HepG2 (cell line): ENCODE measurements around the gene CCN2. TPM values are rescaled to one million over a fixed set of nuclear protein-coding genes. Genes with fewer than 3 reads are reported as not detected.

ENCODE experiments used
- BHLHE40 ChIP-seq: IDR thresholded peaks from 2 replicates; pipeline ENCODE4 v1.6.1; 2011; ENCODE audit warnings: low read length, improper control_type of control experiment
- CEBPG ChIP-seq: IDR thresholded peaks from 2 replicates; pipeline ENCODE4 v1.6.1; 2016
- GATAD2A ChIP-seq: IDR thresholded peaks from 2 replicates; pipeline ENCODE4 v1.6.1; 2016
- HMG20A ChIP-seq: IDR thresholded peaks from 2 replicates; pipeline ENCODE4 v1.6.1; 2016; ENCODE audit warnings: borderline replicate concordance
- HOXA5 ChIP-seq: sonication (generic); formaldehyde crosslinking; IDR thresholded peaks from 2 replicates; pipeline ENCODE4 v1.4.0; 2020; ENCODE audit warnings: missing genetic modification reagents
- NCOA2 ChIP-seq: sonication (generic); formaldehyde crosslinking; IDR thresholded peaks from 2 replicates; pipeline ENCODE4 v1.8.0; 2022; ENCODE audit warnings: inconsistent platforms
- NCOA5 ChIP-seq: sonication (generic); formaldehyde crosslinking; IDR thresholded peaks from 2 replicates; pipeline ENCODE4 v1.4.0; 2020; ENCODE audit warnings: missing genetic modification reagents
- RFX1 ChIP-seq: fragments of 450-650 bp; IDR thresholded peaks from 2 replicates; pipeline ENCODE4 v1.6.1; 2017
- RORA ChIP-seq: sonication (generic); formaldehyde crosslinking; IDR thresholded peaks from 2 replicates; pipeline ENCODE4 v1.5.0; 2020; ENCODE audit warnings: mild to moderate bottlenecking, missing genetic modification reagents, moderate library complexity
- STAG1 ChIP-seq: sonication (generic); formaldehyde crosslinking; IDR thresholded peaks from 2 replicates; pipeline ENCODE4 v1.4.0; 2020; ENCODE audit warnings: missing genetic modification reagents
- TP53 ChIP-seq: sonication (generic); formaldehyde crosslinking; conservative IDR thresholded peaks from 2 replicates; pipeline ENCODE4 v1.4.0; 2020; ENCODE audit warnings: missing genetic modification reagents
- ZBTB7B ChIP-seq: sonication (generic); formaldehyde crosslinking; IDR thresholded peaks from 2 replicates; pipeline ENCODE4 v1.4.0; 2020; ENCODE audit warnings: missing genetic modification reagents
- ZFP36 ChIP-seq: fragments of 150-350 bp; IDR thresholded peaks from 2 replicates; pipeline ENCODE4 v1.6.1; 2018; ENCODE audit warnings: borderline replicate concordance, low read length, low read depth; ENCODE audit not compliant: partially characterized antibody
- ZIK1 ChIP-seq: sonication (generic); formaldehyde crosslinking; IDR thresholded peaks from 2 replicates; pipeline ENCODE4 v1.5.0; 2020; ENCODE audit warnings: mild to moderate bottlenecking, low read depth, missing genetic modification reagents, borderline replicate concordance
- ZNF138 ChIP-seq: sonication (generic); formaldehyde crosslinking; IDR thresholded peaks from 2 replicates; pipeline ENCODE4 v1.5.0; 2020; ENCODE audit warnings: mild to moderate bottlenecking, low read depth, missing genetic modification reagents
- ZNF160 ChIP-seq: sonication (generic); formaldehyde crosslinking; IDR thresholded peaks from 2 replicates; pipeline ENCODE4 v1.8.0; 2022; ENCODE audit warnings: mild to moderate bottlenecking, inconsistent platforms, missing genetic modification reagents
- ZNF274 ChIP-seq: sonication (generic); formaldehyde crosslinking; IDR thresholded peaks from 2 replicates; pipeline ENCODE4 v1.5.1; 2020; ENCODE audit warnings: mild to moderate bottlenecking, missing genetic modification reagents
- ZNF3 ChIP-seq: IDR thresholded peaks from 2 replicates; pipeline ENCODE4 v1.7.0; 2017; ENCODE audit warnings: inconsistent platforms
- ZNF570 ChIP-seq: sonication (generic); formaldehyde crosslinking; IDR thresholded peaks from 2 replicates; pipeline ENCODE4 v1.4.0; 2020; ENCODE audit warnings: mild to moderate bottlenecking, missing genetic modification reagents, borderline replicate concordance
- ZNF589 ChIP-seq: sonication (generic); formaldehyde crosslinking; conservative IDR thresholded peaks from 2 replicates; pipeline ENCODE4 v1.8.0; 2022; ENCODE audit warnings: mild to moderate bottlenecking, moderate library complexity, missing genetic modification reagents
- ZNF674 ChIP-seq: sonication (generic); formaldehyde crosslinking; IDR thresholded peaks from 2 replicates; pipeline ENCODE4 v1.5.0; 2020; ENCODE audit warnings: low read depth, mild to moderate bottlenecking, missing genetic modification reagents
- ZNF773 ChIP-seq: sonication (generic); formaldehyde crosslinking; IDR thresholded peaks from 2 replicates; pipeline ENCODE4 v1.4.0; 2020; ENCODE audit warnings: missing genetic modification reagents, borderline replicate concordance
- polyA plus RNA-seq, 8 experiments: library from polyadenylated mRNA; depleted of rRNA in 3 of 8; stranded (reverse) in 7 of 8; unstranded in 1 of 8; fragments of >200 nt; fragmentation: Illumina TruSeq in 4 of 8; extraction: Trizol in 4 of 8; gene quantifications; 2 replicates each; pipeline versions ENCODE4 v1.2.1 to v1.2.3, GENCODE V29; 2011 to 2016; ENCODE audit warnings: low read depth in 4 of 8, missing spikeins in 1 of 8, mixed read lengths in 1 of 8; ENCODE audit not compliant: insufficient read depth in 1 of 8
- total RNA-seq, 5 experiments: library from RNA; depleted of rRNA; stranded (reverse); fragments of >200 nt; fragmentation: Illumina TruSeq; extraction: Trizol; gene quantifications; 2 replicates each; pipeline ENCODE4 v1.2.3, GENCODE V29; 2016; ENCODE audit warnings: low read depth in 1 of 5
- TF ChIP-seq, protein P1 (sequence below): IDR thresholded peaks from 2 replicates; pipeline ENCODE4 v1.6.1; 2016; ENCODE audit warnings: missing genetic modification reagents, missing compliant biosample characterization
- TF ChIP-seq, protein P2 (sequence below): sonication (generic); formaldehyde crosslinking; conservative IDR thresholded peaks from 2 replicates; pipeline ENCODE4 v1.4.0; 2020; ENCODE audit warnings: missing genetic modification reagents
- TF ChIP-seq, protein P3 (sequence below): sonication (generic); formaldehyde crosslinking; IDR thresholded peaks from 2 replicates; pipeline ENCODE4 v1.4.0; 2020; ENCODE audit warnings: mild to moderate bottlenecking, missing genetic modification reagents, borderline replicate concordance
- TF ChIP-seq, protein P4 (sequence below): sonication (generic); formaldehyde crosslinking; IDR thresholded peaks from 2 replicates; pipeline ENCODE4 v1.9.0; 2022; ENCODE audit warnings: missing genetic modification reagents, mild to moderate bottlenecking, borderline replicate concordance
- TF ChIP-seq, protein P5 (sequence below): sonication (generic); formaldehyde crosslinking; IDR thresholded peaks from 2 replicates; pipeline ENCODE4 v1.4.0; 2020; ENCODE audit warnings: missing genetic modification reagents

The CCN2 gene
- total and polyA plus RNA-seq, 2 of the 13 experiments (the other 11 are each of a cell fraction or from before 2014, with no cell fraction given) = 34.7 to 316 TPM

DNA sequence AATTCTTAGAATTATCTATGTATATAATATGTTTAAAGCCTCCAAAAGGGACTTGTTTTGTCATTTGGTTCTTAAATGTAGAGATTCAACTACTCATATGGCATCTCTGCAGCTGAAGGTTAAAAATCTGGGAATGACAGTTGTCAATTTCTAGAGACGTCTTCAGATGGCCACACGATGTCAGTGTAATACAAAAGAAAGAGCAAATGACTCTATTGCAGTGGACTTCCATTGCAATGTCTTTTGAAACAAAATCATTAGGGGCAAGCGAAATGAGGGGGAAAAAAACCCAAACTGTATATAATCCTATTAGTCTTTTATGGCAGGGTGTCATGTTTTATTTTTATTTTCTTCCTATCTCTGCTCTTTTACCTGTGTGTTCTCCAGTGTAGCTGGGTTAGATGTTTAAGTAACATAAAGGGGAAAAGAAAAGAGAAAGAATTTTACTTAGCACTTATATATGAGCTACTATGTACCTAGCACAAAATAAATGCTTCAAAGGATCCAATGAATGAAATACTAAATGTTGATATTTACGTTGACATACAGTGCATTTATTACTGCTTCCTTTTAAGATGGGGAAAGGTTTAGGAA lies 26.2 kb downstream of the CCN2 start (continued):
- peak; percentile 53 for TF ChIP-seq CEBPG (CRISPR knock-in tag)
- TF ChIP-seq HOXA5 (CRISPR knock-in tag) = no peak
- TF ChIP-seq, protein P1, sequence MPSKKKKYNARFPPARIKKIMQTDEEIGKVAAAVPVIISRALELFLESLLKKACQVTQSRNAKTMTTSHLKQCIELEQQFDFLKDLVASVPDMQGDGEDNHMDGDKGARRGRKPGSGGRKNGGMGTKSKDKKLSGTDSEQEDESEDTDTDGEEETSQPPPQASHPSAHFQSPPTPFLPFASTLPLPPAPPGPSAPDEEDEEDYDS (CRISPR knock-in tag) = no peak
- TF ChIP-seq ZFP36 = no peak
- TF ChIP-seq BHLHE40 = no peak
- 0 out of 2 replicates have a peak, but pooled peaks have one; percentile 17 for TF ChIP-seq HMG20A (CRISPR knock-in tag)
- TF ChIP-seq NCOA5 (CRISPR knock-in tag) = no peak
- peak; percentile 53 for TF ChIP-seq GATAD2A (CRISPR knock-in tag)
- TF ChIP-seq TP53 (CRISPR knock-in tag) = no peak
- TF ChIP-seq RORA (CRISPR knock-in tag) = no peak
- TF ChIP-seq ZBTB7B = no peak
- TF ChIP-seq, protein P2, sequence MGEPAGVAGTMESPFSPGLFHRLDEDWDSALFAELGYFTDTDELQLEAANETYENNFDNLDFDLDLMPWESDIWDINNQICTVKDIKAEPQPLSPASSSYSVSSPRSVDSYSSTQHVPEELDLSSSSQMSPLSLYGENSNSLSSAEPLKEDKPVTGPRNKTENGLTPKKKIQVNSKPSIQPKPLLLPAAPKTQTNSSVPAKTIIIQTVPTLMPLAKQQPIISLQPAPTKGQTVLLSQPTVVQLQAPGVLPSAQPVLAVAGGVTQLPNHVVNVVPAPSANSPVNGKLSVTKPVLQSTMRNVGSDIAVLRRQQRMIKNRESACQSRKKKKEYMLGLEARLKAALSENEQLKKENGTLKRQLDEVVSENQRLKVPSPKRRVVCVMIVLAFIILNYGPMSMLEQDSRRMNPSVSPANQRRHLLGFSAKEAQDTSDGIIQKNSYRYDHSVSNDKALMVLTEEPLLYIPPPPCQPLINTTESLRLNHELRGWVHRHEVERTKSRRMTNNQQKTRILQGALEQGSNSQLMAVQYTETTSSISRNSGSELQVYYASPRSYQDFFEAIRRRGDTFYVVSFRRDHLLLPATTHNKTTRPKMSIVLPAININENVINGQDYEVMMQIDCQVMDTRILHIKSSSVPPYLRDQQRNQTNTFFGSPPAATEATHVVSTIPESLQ (CRISPR knock-in tag) = 0 out of 2 replicates have a peak, but pooled peaks have one; percentile 32
- TF ChIP-seq ZIK1 (CRISPR knock-in tag) = no peak
- TF ChIP-seq, protein P3, sequence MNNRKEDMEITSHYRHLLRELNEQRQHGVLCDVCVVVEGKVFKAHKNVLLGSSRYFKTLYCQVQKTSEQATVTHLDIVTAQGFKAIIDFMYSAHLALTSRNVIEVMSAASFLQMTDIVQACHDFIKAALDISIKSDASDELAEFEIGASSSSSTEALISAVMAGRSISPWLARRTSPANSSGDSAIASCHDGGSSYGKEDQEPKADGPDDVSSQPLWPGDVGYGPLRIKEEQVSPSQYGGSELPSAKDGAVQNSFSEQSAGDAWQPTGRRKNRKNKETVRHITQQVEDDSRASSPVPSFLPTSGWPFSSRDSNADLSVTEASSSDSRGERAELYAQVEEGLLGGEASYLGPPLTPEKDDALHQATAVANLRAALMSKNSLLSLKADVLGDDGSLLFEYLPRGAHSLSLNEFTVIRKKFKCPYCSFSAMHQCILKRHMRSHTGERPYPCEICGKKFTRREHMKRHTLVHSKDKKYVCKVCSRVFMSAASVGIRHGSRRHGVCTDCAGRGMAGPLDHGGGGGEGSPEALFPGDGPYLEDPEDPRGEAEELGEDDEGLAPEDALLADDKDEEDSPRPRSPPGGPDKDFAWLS = no peak
- TF ChIP-seq STAG1 (CRISPR knock-in tag) = peak; percentile 99
- TF ChIP-seq NCOA2 (CRISPR knock-in tag) = 0 out of 2 replicates have a peak, but pooled peaks have one; percentile 14
- no peak for TF ChIP-seq ZNF160 (CRISPR knock-in tag)
- TF ChIP-seq ZNF570 (CRISPR knock-in tag) = no peak
- no peak for TF ChIP-seq ZNF138 (CRISPR knock-in tag)
- no peak for TF ChIP-seq ZNF274 (CRISPR knock-in tag)
- TF ChIP-seq, protein P4, sequence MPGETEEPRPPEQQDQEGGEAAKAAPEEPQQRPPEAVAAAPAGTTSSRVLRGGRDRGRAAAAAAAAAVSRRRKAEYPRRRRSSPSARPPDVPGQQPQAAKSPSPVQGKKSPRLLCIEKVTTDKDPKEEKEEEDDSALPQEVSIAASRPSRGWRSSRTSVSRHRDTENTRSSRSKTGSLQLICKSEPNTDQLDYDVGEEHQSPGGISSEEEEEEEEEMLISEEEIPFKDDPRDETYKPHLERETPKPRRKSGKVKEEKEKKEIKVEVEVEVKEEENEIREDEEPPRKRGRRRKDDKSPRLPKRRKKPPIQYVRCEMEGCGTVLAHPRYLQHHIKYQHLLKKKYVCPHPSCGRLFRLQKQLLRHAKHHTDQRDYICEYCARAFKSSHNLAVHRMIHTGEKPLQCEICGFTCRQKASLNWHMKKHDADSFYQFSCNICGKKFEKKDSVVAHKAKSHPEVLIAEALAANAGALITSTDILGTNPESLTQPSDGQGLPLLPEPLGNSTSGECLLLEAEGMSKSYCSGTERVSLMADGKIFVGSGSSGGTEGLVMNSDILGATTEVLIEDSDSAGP (CRISPR knock-in tag) = no peak
- no peak for TF ChIP-seq ZNF589
- TF ChIP-seq ZNF674 (CRISPR knock-in tag) = no peak
- TF ChIP-seq RFX1 = no peak
- no peak for TF ChIP-seq ZNF773
- 0 out of 2 replicates have a peak, but pooled peaks have one; percentile 26 for TF ChIP-seq ZNF3 (CRISPR knock-in tag)
- TF ChIP-seq, protein P5, sequence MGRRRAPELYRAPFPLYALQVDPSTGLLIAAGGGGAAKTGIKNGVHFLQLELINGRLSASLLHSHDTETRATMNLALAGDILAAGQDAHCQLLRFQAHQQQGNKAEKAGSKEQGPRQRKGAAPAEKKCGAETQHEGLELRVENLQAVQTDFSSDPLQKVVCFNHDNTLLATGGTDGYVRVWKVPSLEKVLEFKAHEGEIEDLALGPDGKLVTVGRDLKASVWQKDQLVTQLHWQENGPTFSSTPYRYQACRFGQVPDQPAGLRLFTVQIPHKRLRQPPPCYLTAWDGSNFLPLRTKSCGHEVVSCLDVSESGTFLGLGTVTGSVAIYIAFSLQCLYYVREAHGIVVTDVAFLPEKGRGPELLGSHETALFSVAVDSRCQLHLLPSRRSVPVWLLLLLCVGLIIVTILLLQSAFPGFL (CRISPR knock-in tag) = no peak
